A673 (cell line): ENCODE data around the gene AMPH. TPM values are rescaled to one million over a fixed set of nuclear protein-coding genes. Genes with fewer than 3 reads are reported as not detected.
"Not testable (repeated sequence)": the region's sequence is repeated elsewhere in the genome, so short reads cannot be mapped to it uniquely, and the experiment has no call there.

Experiments used
- BruUV-seq: library from RNA; stranded (reverse); fragments of 400-500 nt; replicated peaks from 2 replicates; lab custom pipeline; 2021; lab: Mats Ljungman, UMichigan
- CTCF ChIA-PET: fragments of 300-600 bp; sonication (Branson Sonifier 250); formaldehyde crosslinking; loops from one replicate; lab custom pipeline; 2022; ENCODE audit warnings: antibody characterized with exemption; lab: Charles Lee
- POLR2A ChIA-PET: fragments of 300-600 bp; sonication (Branson Sonifier 250); formaldehyde crosslinking; loops from one replicate; lab custom pipeline; 2022; ENCODE audit warnings: antibody characterized with exemption; ENCODE audit not compliant: low non-redundant PET; lab: Charles Lee
- DNase-seq: peaks from one replicate; pipeline ENCODE4 v3.0.0-alpha.2; 2015; ENCODE audit warnings: low spot score
- H3K27ac ChIP-seq: fragments of 200-600 bp; sonication (generic); 2 replicates; pipeline ENCODE4 v1.5.1; 2016; ENCODE audit warnings: mixed run types, low read depth, mild to moderate bottlenecking, mixed read lengths, antibody characterized with exemption, low read length; ENCODE audit not compliant: poor library complexity, severe bottlenecking
- H3K27me3 ChIP-seq: fragments of 200-600 bp; sonication (generic); replicated peaks from 2 replicates; pipeline ENCODE4 v1.6.1; 2017; ENCODE audit warnings: mixed run types, low read depth, mild to moderate bottlenecking, mixed read lengths, antibody characterized with exemption, low read length; ENCODE audit not compliant: insufficient read depth, poor library complexity
- H3K36me3 ChIP-seq: fragments of 200-600 bp; sonication (generic); 2 replicates; pipeline ENCODE4 v1.6.1; 2016; ENCODE audit warnings: mixed run types, mild to moderate bottlenecking, mixed read lengths, antibody characterized with exemption, low read length; ENCODE audit not compliant: insufficient read depth, poor library complexity, severe bottlenecking
- H3K4me1 ChIP-seq: fragments of 200-600 bp; sonication (generic); 2 replicates; pipeline ENCODE4 v1.6.1; 2017; ENCODE audit warnings: mixed run types, mild to moderate bottlenecking, mixed read lengths, antibody characterized with exemption, low read length; ENCODE audit not compliant: insufficient read depth, poor library complexity, severe bottlenecking
- H3K4me3 ChIP-seq: fragments of 200-600 bp; sonication (generic); 2 replicates; pipeline ENCODE4 v1.5.1; 2016; ENCODE audit warnings: low read depth, mixed run types, mild to moderate bottlenecking, mixed read lengths, low read length; ENCODE audit not compliant: poor library complexity, severe bottlenecking
- H3K9me3 ChIP-seq: fragments of 200-600 bp; sonication (generic); 2 replicates; pipeline ENCODE4 v1.6.1; 2016; ENCODE audit warnings: mixed run types, low read depth, mild to moderate bottlenecking, mixed read lengths, antibody characterized with exemption, low read length; ENCODE audit not compliant: poor library complexity, severe bottlenecking
- EZH2 ChIP-seq: fragments of 200-600 bp; sonication (generic); IDR thresholded peaks from 2 replicates; pipeline ENCODE4 v1.6.1; 2017; ENCODE audit warnings: borderline replicate concordance, low read depth, mild to moderate bottlenecking, mixed read lengths, antibody characterized with exemption, low read length; ENCODE audit not compliant: poor library complexity, severe bottlenecking
- intact Hi-C: fragments of 100-400 bp; cut with micrococcal nuclease; formaldehyde crosslinking; loops from one replicate; pipeline ENCODE4 v1.10.0; 2022; ENCODE audit not compliant: unreplicated experiment
- total RNA-seq: library from RNA; stranded (reverse); gene quantifications from 2 replicates; pipeline ENCODE4 v1.2.3, GENCODE V29; 2021
- TF ChIP-seq, protein P1 (sequence below): fragments of 300-800, 200-600 bp; sonication (generic); conservative IDR thresholded peaks from 2 replicates; pipeline ENCODE4 v1.5.1; 2017; ENCODE audit warnings: low read depth, mild to moderate bottlenecking, antibody characterized with exemption, low read length, moderate library complexity, mixed read lengths

Gene AMPH
- total RNA-seq, 1 experiment from 2014 or later: 2.1 TPM

- peak; percentile 55 for DNase-seq
- ChIA-PET POLR2A (no interaction called here), CTCF (interaction anchor here (0.6 to 1.3 kb wide), 3 partner anchors 141 to 1100 kb away, joined by 3 to 6 read pairs (median 3); no protein-coding TSS in a partner anchor)
- no peak overlapping the region for H3K27ac ChIP-seq
- no peak for TF ChIP-seq EZH2
- TF ChIP-seq, protein P1, sequence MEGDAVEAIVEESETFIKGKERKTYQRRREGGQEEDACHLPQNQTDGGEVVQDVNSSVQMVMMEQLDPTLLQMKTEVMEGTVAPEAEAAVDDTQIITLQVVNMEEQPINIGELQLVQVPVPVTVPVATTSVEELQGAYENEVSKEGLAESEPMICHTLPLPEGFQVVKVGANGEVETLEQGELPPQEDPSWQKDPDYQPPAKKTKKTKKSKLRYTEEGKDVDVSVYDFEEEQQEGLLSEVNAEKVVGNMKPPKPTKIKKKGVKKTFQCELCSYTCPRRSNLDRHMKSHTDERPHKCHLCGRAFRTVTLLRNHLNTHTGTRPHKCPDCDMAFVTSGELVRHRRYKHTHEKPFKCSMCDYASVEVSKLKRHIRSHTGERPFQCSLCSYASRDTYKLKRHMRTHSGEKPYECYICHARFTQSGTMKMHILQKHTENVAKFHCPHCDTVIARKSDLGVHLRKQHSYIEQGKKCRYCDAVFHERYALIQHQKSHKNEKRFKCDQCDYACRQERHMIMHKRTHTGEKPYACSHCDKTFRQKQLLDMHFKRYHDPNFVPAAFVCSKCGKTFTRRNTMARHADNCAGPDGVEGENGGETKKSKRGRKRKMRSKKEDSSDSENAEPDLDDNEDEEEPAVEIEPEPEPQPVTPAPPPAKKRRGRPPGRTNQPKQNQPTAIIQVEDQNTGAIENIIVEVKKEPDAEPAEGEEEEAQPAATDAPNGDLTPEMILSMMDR: peak; percentile 92
- H3K4me3 ChIP-seq: no peak overlapping the region
- H3K27me3 ChIP-seq: no peaks in the 10 kb centered on the region
- BruUV-seq: no TSS peak
- no peaks in the 10 kb centered on the region for H3K4me1 ChIP-seq
- no peaks in the 10 kb centered on the region for H3K9me3 ChIP-seq
- intact Hi-C loops: loop anchor here (1.0 to 10.0 kb wide), 2 partner anchors 261 to 1126 kb away; no protein-coding TSS in a partner anchor
- H3K36me3 ChIP-seq: no peaks in the 10 kb centered on the region
Observed at GRCh38 chr7:38398725-38399321, 232.3 kb downstream of the AMPH start.

- ChIA-PET POLR2A (no interaction called here), CTCF (no interaction called here)
- Histone ChIP-seq H3K4me1 (no peaks in the 10 kb centered on the region), H3K9me3 (no peaks in the 10 kb centered on the region), H3K4me3 (no peak overlapping the region), H3K36me3 (no peaks in the 10 kb centered on the region), H3K27ac (no peak overlapping the region), H3K27me3 (no peaks in the 10 kb centered on the region)
- intact Hi-C loops: loop anchor here (10.0 kb wide), 1 partner anchor 1128 kb away; no protein-coding TSS in a partner anchor
- no peak for DNase-seq
- no TSS peak for BruUV-seq
- TF ChIP-seq EZH2: no peak
- TF ChIP-seq, protein P1: no peak
Observed at GRCh38 chr7:38396852-38397251, 234.3 kb downstream of the AMPH start.

- POLR2A ChIA-PET, CTCF ChIA-PET, BruUV-seq, H3K36me3 ChIP-seq, H3K9me3 ChIP-seq, DNase-seq, H3K4me1 ChIP-seq, H3K27me3 ChIP-seq, H3K4me3 ChIP-seq, H3K27ac ChIP-seq: not testable (repeated sequence)
- intact Hi-C loops: loop anchor here (10.0 kb wide), 1 partner anchor 1129 kb away; no protein-coding TSS in a partner anchor
Observed at GRCh38 chr7:38395921-38396552, 235.1 kb downstream of the AMPH start.
